ENCODE data around the gene C6orf136.

C6orf136 gene

DNA sequence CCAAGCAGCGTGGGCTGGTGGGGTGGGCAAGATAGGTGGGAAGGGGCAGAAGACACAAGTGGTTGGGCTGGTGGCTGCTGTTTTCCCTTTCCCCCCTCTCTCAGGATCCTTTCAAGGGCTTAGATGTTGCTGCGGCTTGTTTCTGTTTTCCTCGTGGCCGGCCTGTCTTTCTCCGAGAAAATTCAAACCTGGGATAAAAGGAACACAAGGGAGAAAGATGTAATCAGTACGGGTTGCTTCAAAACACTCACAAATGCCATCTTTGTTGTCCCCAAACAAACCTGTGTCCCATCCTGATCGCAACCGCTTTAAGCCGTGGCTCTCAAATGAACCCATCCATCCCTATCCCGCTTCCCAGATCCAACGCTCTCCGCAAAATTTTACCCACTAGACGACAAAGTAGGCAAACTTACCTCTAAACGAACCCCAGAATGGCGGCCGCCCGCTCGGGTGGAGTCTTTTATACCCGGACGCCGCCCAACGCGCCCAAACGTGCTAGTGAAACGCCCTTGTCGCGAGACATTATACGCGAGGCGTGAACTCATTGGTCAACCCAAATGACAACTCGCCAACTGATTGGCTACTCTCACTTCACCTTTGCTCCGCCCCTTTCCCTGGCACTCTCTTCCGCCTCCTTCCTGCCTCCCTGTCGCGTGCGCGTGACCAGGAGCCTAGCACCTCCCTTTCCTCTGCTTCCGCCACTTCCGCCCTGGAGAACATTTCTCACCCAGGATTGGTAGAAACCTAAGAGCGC, 29.9 kb upstream of the C6orf136 start, which contains the start of gene PPP1R10:
PPP1R10 (minus strand) TSS at position 433 of the 754 bp plus-strand sequence. CDS start 7,299 bp downstream, outside the sequence.
- peak within 1 kb of the TSS; percentile 100 for H3K9ac ChIP-seq (ENCODE audit: low read depth in 1 of 2, low read length in 2 of 2)
- peak within 1 kb of the TSS; percentile 94 to 99 for H3K4me3 ChIP-seq (ENCODE audit: low read depth in 1 of 2, low read length in 2 of 2)
- H3K9me3 ChIP-seq (ENCODE audit: control insufficient read depth in 1 of 2, low read length in 2 of 2), result no peaks in the 10 kb centered on the region
- H3K27me3 ChIP-seq (ENCODE audit: control insufficient read depth in 1 of 2, insufficient read depth in 2 of 2, low read length in 2 of 2), result no peaks in the 10 kb centered on the region
- peak within 1 kb of the TSS; percentile 98 for H3K27ac ChIP-seq (ENCODE audit: low read depth, low read length)
- peaks cover 23 to 33% of the 10 kb centered on the region in 2 donors for H3K36me3 ChIP-seq (ENCODE audit: control insufficient read depth in 1 of 2, insufficient read depth in 2 of 2, low read length in 2 of 2)
- peaks cover 30 to 36% of the 10 kb centered on the region in 2 donors for H3K4me1 ChIP-seq (ENCODE audit: control insufficient read depth in 1 of 2, insufficient read depth in 2 of 2, low read length in 2 of 2)

DNA sequence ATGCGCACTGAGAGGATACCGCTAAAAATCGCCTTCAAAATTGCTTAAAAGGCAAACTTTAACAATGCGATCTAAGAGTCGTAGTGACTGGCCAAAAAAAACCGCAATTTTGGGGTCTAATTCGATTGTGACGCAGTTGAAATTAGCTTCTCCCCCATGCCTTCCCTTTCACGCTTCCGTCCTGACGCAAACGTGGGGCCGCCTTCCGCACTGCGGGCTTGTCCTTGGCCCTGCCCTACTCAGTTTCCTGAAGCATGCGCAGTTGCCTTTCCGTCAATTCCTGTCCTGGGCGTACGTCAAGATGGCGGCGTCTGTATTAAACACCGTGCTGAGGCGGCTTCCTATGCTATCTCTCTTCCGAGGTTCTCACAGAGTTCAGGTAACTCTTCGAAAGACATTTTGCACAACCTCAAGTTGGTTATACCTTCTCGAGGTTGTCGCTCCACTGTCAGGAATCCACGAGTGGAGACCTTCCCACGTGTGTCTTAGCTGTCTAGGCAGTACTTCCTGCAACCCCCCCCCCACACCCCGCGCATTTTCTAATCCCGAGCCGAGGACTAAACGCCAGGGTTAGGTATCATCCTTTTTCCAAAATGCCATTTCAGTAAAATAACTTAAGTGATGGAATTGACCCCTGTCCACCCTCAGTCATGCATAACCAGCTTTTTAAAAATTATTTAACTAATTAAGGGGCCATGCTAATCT, 29.2 kb upstream of the C6orf136 start, which contains the start of gene MRPS18B:
MRPS18B (plus strand) TSS at position 276 of the 705 bp plus-strand sequence; CDS start at position 302, 26 bp downstream.
- Histone ChIP-seq H3K27ac (ENCODE audit: low read depth, low read length) (peak within 1 kb of the TSS; percentile 98), H3K9ac (ENCODE audit: low read depth in 1 of 2, low read length in 2 of 2) (peak within 1 kb of the TSS; percentile 100), H3K36me3 (ENCODE audit: control insufficient read depth in 1 of 2, insufficient read depth in 2 of 2, low read length in 2 of 2) (peaks cover 23 to 41% of the 10 kb centered on the region in 2 donors), H3K4me1 (ENCODE audit: control insufficient read depth in 1 of 2, insufficient read depth in 2 of 2, low read length in 2 of 2) (peaks cover 29 to 33% of the 10 kb centered on the region in 2 donors), H3K9me3 (ENCODE audit: control insufficient read depth in 1 of 2, low read length in 2 of 2) (no peaks in the 10 kb centered on the region), H3K27me3 (ENCODE audit: control insufficient read depth in 1 of 2, insufficient read depth in 2 of 2, low read length in 2 of 2) (no peaks in the 10 kb centered on the region), H3K4me3 (ENCODE audit: low read depth in 1 of 2, low read length in 2 of 2) (peak within 1 kb of the TSS; percentile 94 to 99)

DNA sequence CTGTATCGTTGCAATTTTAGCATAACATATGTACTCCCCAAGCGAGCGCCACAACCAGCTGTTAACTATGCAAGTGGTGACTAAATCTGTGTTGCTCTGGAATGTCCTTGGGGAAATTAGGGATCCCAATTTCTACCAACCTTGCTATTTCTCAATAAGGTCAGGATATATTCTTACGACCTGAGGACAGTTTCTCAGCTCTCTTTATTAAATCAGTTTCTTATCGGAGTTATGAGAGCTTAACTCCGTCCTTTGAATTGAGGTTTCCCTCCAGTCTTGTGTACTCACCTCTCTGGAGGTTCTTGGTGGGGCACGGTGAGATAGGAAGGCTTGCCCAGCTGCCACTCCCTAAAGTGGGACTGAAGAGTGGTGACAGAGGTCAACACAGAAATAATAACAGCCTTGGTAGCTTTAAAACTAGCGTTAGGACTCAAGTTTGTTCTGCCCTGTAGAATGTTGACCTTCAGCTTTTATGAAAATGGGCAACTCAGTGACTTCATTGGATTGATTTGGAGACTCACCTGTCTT, 28.6 kb upstream of the C6orf136 start:
- H3K36me3 ChIP-seq (ENCODE audit: control insufficient read depth in 1 of 2, insufficient read depth in 2 of 2, low read length in 2 of 2), result peaks cover 23 to 45% of the 10 kb centered on the region in 2 donors
- peaks cover 23 to 26% of the 10 kb centered on the region in 2 donors for H3K4me1 ChIP-seq (ENCODE audit: control insufficient read depth in 1 of 2, insufficient read depth in 2 of 2, low read length in 2 of 2)
- H3K27ac ChIP-seq (ENCODE audit: low read depth, low read length), result peak overlapping the region; percentile 45
- H3K27me3 ChIP-seq (ENCODE audit: control insufficient read depth in 1 of 2, insufficient read depth in 2 of 2, low read length in 2 of 2), result no peaks in the 10 kb centered on the region
- H3K4me3 ChIP-seq (ENCODE audit: low read depth in 1 of 2, low read length in 2 of 2), result peak overlapping the region; percentile 71 to 98
- peak overlapping the region; percentile 89 to 100 for H3K9ac ChIP-seq (ENCODE audit: low read depth in 1 of 2, low read length in 2 of 2)
- H3K9me3 ChIP-seq (ENCODE audit: control insufficient read depth in 1 of 2, low read length in 2 of 2), result no peaks in the 10 kb centered on the region

- no peak overlapping the region for H3K4me3 ChIP-seq (ENCODE audit: low read depth in 1 of 2, low read length in 2 of 2)
- H3K27ac ChIP-seq (ENCODE audit: low read depth, low read length), result no peak overlapping the region
- no peaks in the 10 kb centered on the region for H3K9me3 ChIP-seq (ENCODE audit: control insufficient read depth in 1 of 2, low read length in 2 of 2)
- H3K36me3 ChIP-seq (ENCODE audit: control insufficient read depth in 1 of 2, insufficient read depth in 2 of 2, low read length in 2 of 2), result peaks cover 24 to 54% of the 10 kb centered on the region in 2 donors
- H3K4me1 ChIP-seq (ENCODE audit: control insufficient read depth in 1 of 2, insufficient read depth in 2 of 2, low read length in 2 of 2), result peaks cover 11 to 14% of the 10 kb centered on the region in 2 donors
- no peaks in the 10 kb centered on the region for H3K27me3 ChIP-seq (ENCODE audit: control insufficient read depth in 1 of 2, insufficient read depth in 2 of 2, low read length in 2 of 2)
- peak overlapping the region in 1 of 2 donors; percentile 100 for H3K9ac ChIP-seq (ENCODE audit: low read depth in 1 of 2, low read length in 2 of 2)
Measured at GRCh38 chr6:30619561-30619960, 27.4 kb upstream of the C6orf136 start.

- Histone ChIP-seq H3K27ac (ENCODE audit: low read depth, low read length) (no peak overlapping the region), H3K9ac (ENCODE audit: low read depth in 1 of 2, low read length in 2 of 2) (no peak overlapping the region), H3K4me3 (ENCODE audit: low read depth in 1 of 2, low read length in 2 of 2) (no peak overlapping the region), H3K27me3 (ENCODE audit: control insufficient read depth in 1 of 2, insufficient read depth in 2 of 2, low read length in 2 of 2) (no peaks in the 10 kb centered on the region), H3K9me3 (ENCODE audit: control insufficient read depth in 1 of 2, low read length in 2 of 2) (no peaks in the 10 kb centered on the region), H3K4me1 (ENCODE audit: control insufficient read depth in 1 of 2, insufficient read depth in 2 of 2, low read length in 2 of 2) (peaks cover 16 to 19% of the 10 kb centered on the region in 2 donors), H3K36me3 (ENCODE audit: control insufficient read depth in 1 of 2, insufficient read depth in 2 of 2, low read length in 2 of 2) (peaks cover 18 to 59% of the 10 kb centered on the region in 2 donors)
Measured at GRCh38 chr6:30625511-30625910, 21.4 kb upstream of the C6orf136 start.

DNA sequence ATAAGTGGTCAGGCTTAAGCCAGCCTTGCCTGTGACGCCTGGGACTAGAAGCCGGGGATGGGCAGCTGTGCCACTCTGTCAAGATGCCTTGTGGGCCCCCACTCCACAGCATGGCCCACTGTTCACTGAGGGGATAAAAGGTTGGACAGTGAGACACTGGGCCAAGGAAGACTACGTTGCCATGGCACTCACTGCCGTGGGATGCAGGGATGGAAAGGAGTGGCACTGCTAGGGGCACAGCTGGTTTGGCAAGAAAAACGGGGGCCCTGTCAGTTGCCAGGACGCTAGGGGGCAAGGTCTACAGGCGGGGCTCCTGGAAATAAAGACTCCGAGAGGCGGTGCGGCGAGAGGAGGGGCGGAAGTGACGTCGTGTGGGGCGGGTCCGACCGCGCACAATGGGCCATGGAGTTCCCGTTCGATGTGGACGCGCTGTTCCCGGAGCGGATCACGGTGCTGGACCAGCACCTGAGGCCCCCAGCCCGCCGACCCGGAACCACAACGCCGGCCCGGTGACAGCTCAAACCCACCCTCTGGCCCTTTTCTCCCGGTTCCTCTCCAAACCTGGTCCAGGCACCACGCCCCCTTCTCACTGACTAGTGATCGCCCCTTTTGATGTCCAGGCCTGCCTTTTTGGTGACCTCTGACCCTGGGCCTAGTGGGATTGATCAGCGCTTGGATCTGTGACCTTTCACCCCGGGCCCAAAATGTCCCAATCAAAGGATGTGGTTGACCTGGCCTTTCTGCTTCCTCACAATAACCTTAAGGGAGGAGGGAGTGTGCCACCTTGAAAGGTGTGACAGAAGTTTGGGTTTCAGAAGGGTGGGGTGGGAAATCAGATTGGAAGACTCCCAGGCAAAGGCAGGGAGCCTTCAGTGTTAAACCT, 20.2 kb upstream of the C6orf136 start, which contains the start of gene ATAT1:
ATAT1 (plus strand) TSS at position 391 of the 883 bp plus-strand sequence.
- Histone ChIP-seq H3K27me3 (ENCODE audit: control insufficient read depth in 1 of 2, insufficient read depth in 2 of 2, low read length in 2 of 2) (no peaks in the 10 kb centered on the region), H3K9me3 (ENCODE audit: control insufficient read depth in 1 of 2, low read length in 2 of 2) (no peaks in the 10 kb centered on the region), H3K27ac (ENCODE audit: low read depth, low read length) (peak within 1 kb of the TSS; percentile 91), H3K36me3 (ENCODE audit: control insufficient read depth in 1 of 2, insufficient read depth in 2 of 2, low read length in 2 of 2) (peaks cover 18 to 50% of the 10 kb centered on the region in 2 donors), H3K4me3 (ENCODE audit: low read depth in 1 of 2, low read length in 2 of 2) (peak within 1 kb of the TSS; percentile 90 to 91), H3K9ac (ENCODE audit: low read depth in 1 of 2, low read length in 2 of 2) (peak within 1 kb of the TSS; percentile 90 to 96), H3K4me1 (ENCODE audit: control insufficient read depth in 1 of 2, insufficient read depth in 2 of 2, low read length in 2 of 2) (peaks cover 16 to 19% of the 10 kb centered on the region in 2 donors)

DNA sequence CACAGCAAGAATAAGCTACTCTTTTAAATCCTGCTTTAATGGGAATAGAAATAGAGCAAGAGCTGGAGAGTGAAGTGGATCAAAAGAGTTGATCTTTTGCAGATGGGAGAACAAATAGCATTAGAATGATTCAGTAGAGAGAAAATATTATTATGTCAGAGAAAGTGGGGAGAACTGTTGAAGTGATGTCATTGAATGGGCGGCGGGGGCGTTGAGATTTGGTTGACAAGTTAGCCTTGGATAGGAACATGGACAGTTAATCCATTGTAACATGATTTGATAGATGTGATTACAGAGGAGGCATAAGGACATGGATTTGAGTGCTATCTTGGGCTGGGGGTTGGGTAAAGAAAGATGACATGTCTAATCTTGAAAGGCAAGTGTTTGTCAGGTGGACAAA, 11.1 kb upstream of the C6orf136 start:
- Histone ChIP-seq H3K9ac (ENCODE audit: low read depth in 1 of 2, low read length in 2 of 2) (no peak overlapping the region), H3K4me1 (ENCODE audit: control insufficient read depth in 1 of 2, insufficient read depth in 2 of 2, low read length in 2 of 2) (no peaks in the 10 kb centered on the region), H3K27ac (ENCODE audit: low read depth, low read length) (no peak overlapping the region), H3K4me3 (ENCODE audit: low read depth in 1 of 2, low read length in 2 of 2) (no peak overlapping the region), H3K9me3 (ENCODE audit: control insufficient read depth in 1 of 2, low read length in 2 of 2) (no peaks in the 10 kb centered on the region), H3K27me3 (ENCODE audit: control insufficient read depth in 1 of 2, insufficient read depth in 2 of 2, low read length in 2 of 2) (no peaks in the 10 kb centered on the region), H3K36me3 (ENCODE audit: control insufficient read depth in 1 of 2, insufficient read depth in 2 of 2, low read length in 2 of 2) (peaks cover 7 to 26% of the 10 kb centered on the region in 2 donors)

- no peaks in the 10 kb centered on the region for H3K9me3 ChIP-seq (ENCODE audit: control insufficient read depth in 1 of 2, low read length in 2 of 2)
- H3K36me3 ChIP-seq (ENCODE audit: control insufficient read depth in 1 of 2, insufficient read depth in 2 of 2, low read length in 2 of 2), result peaks cover 12 to 46% of the 10 kb centered on the region in 2 donors
- H3K4me1 ChIP-seq (ENCODE audit: control insufficient read depth in 1 of 2, insufficient read depth in 2 of 2, low read length in 2 of 2), result peaks cover 2 to 14% of the 10 kb centered on the region in 2 donors
- H3K4me3 ChIP-seq (ENCODE audit: low read depth in 1 of 2, low read length in 2 of 2), result no peak overlapping the region
- H3K9ac ChIP-seq (ENCODE audit: low read depth in 1 of 2, low read length in 2 of 2), result no peak overlapping the region
- H3K27ac ChIP-seq (ENCODE audit: low read depth, low read length), result no peak overlapping the region
- H3K27me3 ChIP-seq (ENCODE audit: control insufficient read depth in 1 of 2, insufficient read depth in 2 of 2, low read length in 2 of 2), result no peaks in the 10 kb centered on the region
Measured at GRCh38 chr6:30640481-30640880, 6.5 kb upstream of the C6orf136 start.

DNA sequence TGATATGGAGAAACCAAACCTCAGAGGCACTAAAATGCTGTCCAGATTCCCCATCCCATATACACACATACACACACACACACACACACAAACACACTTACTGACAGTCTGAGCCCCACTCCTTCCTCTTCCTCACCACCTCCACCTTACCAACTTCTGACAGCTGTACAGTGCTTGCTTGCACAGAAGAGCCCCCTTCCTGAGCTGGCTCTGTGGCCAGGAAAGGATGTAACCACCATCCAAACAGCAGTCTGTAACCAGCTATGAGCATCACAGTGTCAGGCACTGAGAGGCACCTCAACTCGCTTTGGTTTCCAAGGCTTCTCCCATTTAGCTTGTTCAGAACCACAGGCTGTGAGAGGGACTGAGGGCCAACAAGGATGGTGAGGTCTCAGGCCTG, 5.9 kb upstream of the C6orf136 start:
- Histone ChIP-seq H3K4me3 (ENCODE audit: low read depth in 1 of 2, low read length in 2 of 2) (no peak overlapping the region), H3K4me1 (ENCODE audit: control insufficient read depth in 1 of 2, insufficient read depth in 2 of 2, low read length in 2 of 2) (peaks cover 6 to 19% of the 10 kb centered on the region in 2 donors), H3K27ac (ENCODE audit: low read depth, low read length) (no peak overlapping the region), H3K9me3 (ENCODE audit: control insufficient read depth in 1 of 2, low read length in 2 of 2) (no peaks in the 10 kb centered on the region), H3K9ac (ENCODE audit: low read depth in 1 of 2, low read length in 2 of 2) (no peak overlapping the region), H3K36me3 (ENCODE audit: control insufficient read depth in 1 of 2, insufficient read depth in 2 of 2, low read length in 2 of 2) (peaks cover 12 to 45% of the 10 kb centered on the region in 2 donors), H3K27me3 (ENCODE audit: control insufficient read depth in 1 of 2, insufficient read depth in 2 of 2, low read length in 2 of 2) (no peaks in the 10 kb centered on the region)
